SHP77 (cell line): ENCODE measurements around the gene CDH15.
"Not testable (repeated sequence)": the region's sequence is repeated elsewhere in the genome, so short reads cannot be mapped to it uniquely, and the experiment has no call there.

ENCODE experiments used
- DNase-seq, 2 experiments: peaks; one replicate each; lab custom pipeline; 2025; lab: John Stamatoyannopoulos, UW

Gene CDH15

DNA sequence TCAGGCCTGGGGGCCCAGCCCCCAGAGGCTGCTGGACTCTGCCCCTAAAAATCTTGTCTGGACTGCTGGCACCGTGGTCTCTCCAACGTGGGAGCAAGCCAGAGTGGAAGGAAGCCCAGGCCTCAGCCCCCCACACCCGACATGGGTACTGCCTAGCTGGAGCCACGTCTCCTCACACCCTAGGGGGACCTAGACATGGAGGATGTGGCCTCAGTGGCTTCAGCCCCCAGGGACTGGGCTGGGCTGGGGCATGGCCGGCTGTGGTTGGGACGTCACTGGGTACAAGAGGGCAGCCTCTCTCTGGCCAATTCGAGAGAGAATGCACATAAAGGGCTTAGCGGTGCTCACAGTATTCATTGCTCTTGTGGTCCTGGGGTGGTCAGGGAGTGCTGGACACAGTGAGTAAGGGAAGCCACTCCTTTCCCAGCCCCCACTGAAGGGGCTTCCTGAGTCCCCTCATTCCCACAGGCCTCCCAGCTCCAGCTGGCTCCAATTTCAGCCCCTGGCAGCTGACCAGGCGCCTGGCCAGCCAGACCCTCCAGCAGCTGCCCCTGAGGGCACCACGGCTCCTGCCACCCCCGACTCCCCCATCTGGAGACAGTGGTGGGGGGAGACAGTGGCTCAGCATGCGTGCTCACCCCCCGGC lies 1.1 kb downstream of the CDH15 start:
- no peak for DNase-seq

DNA sequence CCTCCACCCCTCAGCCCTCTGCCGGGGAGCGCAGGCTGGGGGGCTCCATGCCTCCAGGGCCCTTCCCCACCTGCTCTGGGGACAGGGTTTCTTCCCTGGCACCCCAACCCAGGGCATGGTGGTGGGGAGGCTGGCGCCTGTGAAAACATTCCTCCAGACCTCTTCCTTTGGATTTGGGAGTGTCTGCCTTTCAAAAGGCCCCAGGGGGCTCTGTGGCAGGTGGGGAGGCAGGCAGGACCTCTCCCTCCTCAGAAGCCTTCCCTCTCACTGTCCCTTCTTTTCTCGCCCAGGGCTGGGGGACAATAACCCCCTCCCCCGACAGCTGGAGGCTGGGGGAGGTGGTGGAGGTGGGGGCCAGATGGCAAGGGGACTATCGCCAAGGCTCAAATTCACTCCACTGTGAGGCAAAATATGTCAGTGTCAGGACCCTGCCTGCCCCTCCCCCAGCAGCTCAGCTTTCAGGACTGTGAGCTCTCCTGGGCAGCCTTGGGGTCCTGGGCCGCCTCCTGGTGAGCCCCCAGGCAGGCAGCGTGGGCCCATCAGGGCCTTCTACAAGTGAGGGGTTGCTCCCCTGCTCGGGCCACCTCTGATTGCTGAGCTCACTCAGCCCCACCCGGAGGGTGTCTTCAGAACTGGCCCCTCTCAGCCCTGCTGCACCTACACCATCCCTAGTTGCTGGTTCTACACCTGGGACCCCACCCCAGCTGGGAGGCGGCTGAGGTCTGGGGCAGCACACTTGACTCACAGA lies 1.8 kb downstream of the CDH15 start:
- no peak for DNase-seq

DNA sequence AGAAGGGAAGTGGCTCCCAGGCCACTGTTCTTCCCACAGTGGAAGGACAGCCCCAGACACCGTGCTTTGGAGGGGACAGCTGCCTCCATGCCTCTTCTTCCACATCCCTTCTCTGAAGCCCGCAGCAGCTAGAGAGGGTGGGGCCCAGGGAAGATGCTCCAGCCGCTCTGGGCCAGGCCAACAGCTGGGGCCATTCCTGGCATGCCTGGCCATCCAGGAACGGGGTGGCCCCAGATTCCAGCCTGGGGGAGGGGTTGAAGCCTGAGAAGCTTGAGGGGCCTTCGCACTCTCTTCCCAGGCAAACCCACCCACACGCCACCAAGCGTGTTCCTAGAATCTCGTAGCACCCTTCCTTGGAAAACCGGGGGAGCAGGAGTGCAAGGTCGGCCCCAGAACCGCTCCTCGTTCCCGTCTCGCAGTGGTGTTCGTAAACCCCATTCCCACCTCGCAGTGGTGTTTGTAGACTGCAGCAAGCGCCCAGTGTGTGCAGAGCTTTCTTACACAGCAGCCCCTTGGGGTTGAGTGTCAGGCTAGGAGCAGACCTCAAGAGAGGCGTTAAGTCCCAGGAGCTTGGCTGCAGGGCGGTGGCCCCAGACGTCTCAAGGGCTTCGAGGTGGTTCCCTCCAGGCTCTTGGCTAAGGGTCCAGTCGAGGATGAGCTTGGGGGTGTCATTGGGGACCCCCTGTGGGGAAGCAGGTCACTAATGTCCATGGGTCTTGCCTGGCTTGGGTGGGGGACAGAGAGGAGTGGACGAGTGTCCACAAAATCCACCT lies 2.7 kb downstream of the CDH15 start:
- DNase-seq: no peak

DNA sequence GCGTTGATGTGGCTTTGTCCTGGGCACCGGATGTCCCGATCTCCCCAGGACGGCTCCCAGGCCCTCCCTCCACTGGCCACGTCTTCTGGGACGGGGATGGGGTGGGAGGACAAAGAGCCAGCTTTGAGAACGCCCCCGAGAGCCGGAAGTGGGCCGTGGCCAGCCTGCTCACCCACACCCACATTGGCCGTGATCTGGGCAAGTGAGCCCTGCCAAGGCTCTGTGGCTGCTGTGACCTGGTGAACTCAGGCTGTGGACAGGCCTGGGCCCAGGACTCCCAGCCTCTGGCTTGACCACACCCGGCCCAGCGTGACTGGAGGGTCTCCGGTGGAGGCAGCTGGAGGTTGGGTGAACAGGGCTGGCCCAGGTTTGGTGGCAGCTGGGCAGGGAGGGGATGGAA lies 3.3 kb downstream of the CDH15 start:
- no peak for DNase-seq

DNA sequence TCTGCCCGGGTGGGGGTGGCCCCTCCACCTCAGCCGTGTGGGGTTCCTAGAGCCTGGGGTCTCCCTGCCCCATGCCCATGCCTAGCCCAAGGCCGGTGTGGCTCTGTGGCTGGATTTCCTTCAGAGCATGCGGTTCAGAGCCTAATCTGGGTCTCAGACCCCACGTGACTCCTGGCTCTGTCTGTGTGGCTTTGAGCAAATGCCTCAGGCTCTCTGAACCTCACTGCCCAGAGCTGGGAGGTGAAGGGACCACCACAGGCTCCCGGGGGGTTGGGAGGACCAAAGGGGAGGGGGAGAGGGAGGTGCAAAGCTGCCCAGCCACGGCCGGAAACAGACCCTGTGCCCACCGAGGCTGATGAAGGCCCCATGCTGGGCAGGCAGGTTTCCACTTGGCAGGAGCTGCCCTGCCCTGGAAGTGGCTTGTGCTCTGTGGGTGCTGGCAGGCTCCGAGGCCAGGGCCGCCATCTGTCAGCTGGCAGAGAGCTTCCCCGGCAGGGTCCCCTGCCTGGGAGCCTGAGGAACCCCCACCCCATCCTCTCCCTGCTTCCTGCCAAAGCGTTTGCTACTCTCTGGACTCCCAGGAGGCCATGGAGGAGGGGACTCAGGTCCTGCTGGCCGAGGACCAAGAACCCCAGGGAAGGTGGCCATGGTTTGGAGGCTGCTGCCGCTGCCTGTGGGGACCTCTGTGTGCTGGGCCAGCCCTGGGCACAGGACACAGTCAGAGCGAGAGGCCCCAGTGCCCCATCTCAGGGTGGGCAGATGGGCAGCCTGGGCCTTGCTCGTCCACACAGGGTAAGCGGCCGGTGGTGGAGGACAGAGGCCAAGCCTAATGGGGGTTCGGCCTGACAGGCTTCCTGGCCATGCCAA lies 4.0 kb downstream of the CDH15 start:
- no peak for DNase-seq

DNA sequence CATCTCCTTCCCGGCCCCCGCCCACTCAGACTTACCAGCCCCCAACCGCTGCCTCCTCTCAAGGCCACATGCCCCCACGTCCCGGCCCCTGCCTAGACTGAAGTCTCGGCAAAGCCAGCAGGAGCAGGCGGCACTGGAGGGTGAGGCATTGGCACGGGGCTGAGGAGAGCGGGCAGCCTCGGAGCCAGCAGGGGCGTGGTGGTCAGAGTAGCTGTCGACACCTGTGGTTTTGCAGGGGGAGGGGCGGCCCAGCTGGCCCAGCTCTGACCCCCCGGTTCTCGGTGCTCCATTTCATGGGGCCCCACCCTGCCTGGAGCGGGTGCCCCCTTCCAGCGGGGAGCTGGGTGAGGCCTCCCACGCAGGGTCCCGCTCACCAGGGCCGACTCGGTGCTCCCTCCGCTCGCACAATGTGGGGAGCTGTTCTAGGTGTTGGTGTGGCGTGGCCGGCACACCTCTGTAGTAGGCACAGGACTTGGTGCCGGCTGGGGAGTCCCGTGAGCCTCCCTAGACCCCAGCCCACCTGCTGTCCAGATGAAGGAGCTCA lies 4.7 kb downstream of the CDH15 start:
- no peak for DNase-seq

DNA sequence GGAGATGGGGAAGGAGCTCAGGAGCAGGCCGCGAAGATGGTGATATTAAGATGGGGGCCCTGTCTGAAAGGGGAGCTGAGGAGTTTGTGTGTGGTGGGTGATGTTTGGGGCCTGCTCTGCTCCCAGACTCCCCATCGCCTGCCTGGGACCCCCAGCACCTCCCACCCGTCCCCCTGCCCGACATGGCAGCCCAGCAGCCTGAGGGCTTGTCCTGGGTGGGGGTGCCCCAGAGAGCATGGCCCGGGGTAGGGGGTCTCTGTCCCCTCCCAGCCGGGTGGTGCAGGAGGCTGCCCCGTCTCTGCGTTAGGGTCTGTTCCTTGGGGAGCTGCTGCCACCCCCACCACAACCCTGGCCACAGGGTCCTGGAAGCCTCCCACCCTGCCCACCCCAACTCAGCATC lies 5.2 kb downstream of the CDH15 start:
- no peak for DNase-seq

DNA sequence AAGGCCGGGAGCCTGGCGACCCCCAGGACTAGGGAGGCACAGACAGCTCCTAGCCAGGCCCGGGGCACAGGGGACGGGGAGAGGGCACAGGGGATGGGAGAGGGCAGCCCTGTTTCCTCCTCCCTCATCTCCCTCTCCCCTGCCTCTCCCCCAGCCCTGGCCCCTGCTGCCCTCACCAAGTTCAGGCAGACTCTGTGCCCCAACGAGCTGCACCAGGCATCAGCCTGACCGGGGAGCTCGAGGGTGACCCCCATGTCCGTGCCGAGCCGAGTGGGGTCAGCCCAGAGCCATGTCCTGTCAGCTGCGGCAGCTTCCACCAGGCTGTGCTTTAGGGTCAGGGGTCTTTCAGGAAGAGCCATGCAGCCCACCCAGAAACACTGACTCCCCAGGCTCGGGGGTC lies 6.0 kb downstream of the CDH15 start:
- DNase-seq: no peak

DNA sequence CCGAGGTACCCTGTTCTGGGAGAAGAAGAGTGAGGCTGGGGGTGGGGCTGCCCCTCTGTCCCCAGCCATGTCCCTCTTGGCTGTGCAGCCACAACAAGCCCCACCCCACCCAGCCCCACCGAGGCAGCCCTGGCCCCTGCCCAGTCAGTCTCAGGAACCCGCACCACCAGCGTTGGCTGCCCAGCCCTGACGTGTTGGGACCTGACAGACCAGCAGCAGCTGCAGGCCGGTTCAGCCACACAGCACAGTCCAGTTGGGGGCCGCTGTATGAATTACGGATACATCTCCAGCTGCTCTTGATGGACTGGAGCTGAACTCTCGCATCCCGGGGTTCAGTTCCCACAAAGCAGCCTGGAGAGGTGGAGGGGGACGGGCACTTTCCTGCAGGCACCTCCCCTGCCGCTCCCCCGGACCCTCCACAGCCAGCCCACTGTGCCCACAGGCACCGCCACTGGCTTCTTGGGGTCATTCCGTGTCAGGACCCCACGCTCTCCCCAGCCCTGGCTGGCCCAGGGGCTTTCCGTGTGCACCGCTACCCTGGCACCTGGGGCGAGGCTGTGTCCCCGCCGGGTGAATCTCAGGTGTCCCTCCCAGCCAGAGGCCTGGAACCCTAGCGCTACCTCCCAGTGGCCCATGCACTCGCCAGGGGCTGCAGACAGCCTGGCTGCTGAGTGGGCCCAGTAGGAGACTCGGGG lies 7.1 kb downstream of the CDH15 start:
- DNase-seq: no peak

DNA sequence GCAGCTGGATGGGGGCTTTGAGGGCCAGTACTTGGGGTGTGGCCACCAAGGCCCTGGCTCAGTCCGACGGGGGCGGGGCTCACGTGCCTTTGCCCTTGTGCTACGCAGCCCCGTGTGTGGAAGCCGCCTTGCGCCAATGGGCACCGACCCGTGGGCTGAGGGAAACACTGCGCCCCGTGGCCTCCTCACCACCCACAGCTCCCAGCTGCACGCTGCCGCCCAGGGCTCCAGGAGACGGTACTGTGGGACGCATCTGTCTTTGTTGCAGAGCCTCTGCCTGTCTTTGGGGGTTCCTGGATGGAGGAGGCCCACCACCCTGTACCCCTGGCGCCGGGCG lies 7.6 kb downstream of the CDH15 start:
- DNase-seq: no peak

DNA sequence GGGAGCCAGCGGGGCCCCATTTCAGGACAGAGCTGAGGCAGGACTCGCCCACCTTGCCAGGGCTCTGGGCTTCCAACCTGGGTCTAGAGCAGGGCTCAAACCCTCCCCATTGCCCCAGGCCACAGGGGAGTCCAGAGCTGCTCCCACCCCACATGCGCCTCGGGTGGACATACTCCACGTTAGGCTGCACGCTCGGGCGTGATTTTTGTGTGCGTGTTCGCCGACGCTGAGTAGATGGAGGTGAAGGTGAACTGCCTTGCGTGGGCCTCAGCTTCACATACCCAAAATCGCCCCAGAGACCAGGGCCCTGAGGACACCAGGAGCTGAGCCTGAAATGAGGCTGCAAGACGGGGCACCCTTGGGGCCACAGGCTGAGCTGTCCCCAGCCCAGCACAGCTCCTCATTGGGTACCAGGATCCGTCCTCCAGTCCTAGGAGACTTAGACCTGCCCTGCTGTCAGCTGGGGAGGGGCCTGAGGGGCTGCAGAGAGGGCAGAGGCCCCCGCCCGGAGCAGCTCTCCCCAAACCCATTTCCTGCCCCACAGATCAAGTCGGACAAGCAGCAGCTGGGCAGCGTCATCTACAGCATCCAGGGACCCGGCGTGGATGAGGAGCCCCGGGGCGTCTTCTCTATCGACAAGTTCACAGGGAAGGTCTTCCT lies 8.2 kb downstream of the CDH15 start:
- DNase-seq: no peak

DNA sequence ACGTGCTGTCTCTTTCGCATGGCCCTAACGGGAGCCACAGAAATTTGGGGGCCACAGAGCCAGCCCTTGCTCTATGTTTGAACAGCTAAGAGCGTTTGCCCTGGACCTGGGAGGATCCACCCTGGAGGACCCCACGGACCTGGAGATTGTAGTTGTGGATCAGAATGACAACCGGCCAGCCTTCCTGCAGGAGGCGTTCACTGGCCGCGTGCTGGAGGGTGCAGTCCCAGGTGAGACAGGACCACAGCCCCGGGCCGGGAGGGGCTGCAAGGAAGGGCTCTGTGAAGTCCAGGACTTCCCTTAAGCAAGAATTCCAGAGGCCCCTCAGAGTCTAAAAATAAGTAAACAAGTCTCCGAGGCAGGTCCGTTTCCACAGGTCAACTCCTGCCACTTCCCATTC lies 11.9 kb downstream of the CDH15 start:
- no peak for DNase-seq

DNA sequence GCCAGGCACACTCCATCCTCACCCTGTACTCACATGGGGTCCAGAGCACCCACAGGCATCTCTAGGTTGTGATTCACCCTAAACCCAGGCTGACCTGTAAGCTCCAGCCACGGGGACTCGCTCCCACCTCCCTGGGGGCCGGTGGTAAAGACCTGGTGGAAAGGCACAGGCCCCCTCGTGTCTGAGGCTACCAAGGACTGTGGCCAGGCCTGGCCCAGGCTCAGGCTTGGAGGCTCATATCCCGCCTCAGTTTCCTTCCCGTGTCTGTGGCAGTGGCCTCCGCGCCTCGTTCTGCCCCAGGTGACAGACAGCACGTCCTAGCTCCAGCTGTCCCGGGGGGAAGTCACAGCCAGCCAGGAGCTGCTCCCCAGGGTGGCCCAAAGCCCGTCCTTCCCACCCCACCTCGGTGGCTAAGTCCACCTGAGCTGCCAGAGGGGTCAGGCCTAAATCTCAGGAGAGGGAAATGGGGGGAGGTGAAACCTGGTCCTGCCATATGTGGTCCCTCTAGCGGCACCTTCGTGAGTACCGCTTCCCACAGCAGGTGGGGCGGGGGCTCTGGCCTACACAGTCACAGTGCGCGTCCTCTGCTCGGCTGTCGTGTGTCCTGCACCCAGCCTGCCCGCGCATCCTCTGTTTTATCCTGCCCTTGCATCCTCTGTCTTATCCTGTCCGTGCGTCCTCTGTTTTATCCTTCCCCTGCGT lies 12.6 kb downstream of the CDH15 start:
- no peak for DNase-seq

DNA sequence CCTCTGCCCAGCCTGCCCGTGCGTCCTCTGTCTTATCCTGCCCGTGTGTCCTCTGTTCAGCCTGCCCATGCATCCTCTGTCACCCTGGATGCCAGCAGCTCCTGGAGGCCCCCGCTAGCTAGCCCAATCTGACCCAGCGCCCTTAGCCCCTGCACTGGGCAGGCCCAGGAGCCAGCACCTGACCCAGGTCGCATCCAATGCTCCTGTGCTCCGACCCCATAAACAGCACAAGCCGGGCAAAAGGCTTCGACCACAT lies 13.1 kb downstream of the CDH15 start:
- no peak for DNase-seq

DNA sequence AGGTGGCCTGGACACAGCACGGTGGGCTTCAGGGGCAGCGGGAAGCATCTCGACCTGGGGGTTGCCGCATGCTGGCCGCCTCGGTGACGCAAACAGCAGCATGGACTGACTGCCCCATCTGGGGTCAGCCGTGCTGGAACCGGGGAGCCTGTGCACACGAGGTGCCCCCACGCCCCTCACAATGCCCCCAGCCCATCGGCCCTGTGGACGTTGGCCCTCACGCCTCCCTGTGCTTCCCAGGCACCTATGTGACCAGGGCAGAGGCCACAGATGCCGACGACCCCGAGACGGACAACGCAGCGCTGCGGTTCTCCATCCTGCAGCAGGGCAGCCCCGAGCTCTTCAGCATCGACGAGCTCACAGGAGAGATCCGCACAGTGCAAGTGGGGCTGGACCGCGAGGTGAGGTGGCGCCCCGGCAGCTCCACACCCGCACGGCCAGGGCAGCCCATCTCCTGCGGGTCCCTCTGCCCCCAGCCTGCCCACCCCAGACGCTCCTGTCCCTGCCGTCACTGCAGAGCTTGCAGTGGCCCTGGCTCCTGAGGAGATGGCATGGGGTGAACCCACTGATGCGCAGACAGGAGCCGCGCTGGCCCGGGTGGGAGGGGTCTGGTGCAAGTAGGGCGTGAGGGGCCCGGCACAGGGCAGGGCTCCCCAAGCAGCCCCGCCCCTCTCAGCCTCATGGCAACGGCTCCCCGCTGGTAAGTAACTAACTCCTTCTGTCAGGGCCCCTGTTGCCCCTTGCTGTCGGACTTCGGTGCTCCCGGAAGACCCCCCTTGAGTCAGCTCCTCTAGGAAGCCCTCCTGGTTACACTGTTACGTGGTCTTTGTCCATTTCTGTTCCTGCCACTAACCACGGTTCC lies 13.6 kb downstream of the CDH15 start:
- no peak for DNase-seq

DNA sequence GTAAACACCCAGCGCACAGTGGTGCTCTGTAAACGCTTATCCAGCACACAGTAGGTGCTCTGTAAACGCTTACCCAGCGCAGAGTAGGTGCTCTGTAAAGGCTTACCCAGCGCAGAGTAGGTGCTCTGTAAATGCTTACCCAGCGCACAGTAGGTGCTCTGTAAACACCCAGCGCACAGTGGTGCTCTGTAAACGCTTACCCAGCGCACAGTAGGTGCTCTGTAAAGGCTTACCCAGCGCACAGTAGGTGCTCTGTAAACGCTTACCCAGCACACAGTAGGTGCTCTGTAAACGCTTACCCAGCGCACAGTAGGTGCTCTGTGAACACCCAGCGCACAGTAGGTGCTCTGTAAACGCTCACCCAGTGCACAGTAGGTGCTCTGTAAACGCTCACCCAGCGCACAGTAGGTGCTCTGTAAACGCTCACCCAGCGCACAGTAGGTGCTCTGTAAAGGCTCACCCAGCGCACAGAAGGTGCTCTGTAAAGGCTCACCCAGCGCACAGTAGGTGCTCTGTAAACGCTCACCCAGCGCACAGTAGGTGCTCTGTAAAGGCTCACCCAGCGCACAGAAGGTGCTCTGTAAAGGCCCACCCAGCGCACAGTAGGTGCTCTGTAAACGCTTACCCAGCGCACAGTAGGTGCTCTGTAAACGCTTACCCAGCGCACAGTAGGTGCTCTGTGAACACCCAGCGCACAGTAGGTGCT lies 14.5 kb downstream of the CDH15 start:
- DNase-seq: not testable (repeated sequence)

DNA sequence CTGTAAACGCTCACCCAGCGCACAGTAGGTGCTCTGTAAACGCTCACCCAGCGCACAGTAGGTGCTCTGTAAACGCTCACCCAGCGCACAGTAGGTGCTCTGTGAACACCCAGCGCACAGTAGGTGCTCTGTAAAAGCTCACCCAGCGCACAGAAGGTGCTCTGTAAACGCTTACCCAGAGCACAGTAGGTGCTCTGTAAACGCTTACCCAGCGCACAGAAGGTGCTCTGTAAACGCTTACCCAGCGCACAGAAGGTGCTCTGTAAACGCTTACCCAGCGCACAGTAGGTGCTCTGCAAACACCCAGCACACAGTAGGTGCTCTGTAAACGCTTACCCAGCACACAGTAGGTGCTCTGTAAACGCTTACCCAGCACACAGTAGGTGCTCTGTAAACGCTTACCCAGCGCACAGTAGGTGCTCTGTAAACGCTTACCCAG lies 15.1 kb downstream of the CDH15 start:
- DNase-seq: not testable (repeated sequence)

DNA sequence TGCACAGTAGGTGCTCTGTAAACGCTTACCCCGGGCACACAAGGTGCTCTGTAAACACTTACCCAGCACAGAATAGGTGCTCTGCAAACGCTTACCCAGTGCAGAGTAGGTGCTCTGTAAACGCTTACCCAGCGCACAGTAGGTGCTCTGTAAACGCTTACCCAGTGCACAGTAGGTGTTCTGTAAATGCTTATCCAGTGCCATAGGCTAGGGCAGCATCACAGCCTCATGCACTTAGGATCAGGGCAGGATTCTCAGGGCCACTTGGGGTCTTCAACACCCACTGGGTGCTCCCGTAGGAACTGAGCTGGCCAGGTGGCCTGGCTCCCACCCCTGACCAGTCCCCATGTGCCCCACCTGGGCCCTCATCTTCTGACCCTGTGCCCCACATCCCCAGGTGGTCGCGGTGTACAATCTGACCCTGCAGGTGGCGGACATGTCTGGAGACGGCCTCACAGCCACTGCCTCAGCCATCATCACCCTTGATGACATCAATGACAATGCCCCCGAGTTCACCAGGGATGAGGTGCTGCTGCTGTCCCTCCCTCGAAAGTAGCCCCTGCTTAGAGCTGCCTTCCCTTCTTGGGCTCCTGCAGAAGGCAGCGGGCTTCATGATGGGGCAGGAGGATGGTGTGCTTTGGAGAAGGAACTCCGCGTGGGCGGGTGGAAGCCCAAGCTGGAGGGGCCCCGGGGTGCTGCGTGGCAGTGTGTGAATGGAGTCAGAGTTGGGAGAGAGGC lies 15.7 kb downstream of the CDH15 start:
- DNase-seq: no peak
